ENCODE data around the gene SEMA3B. TPM values are rescaled to one million over a fixed set of nuclear protein-coding genes. Genes with fewer than 3 reads are reported as not detected.
"Not testable (repeated sequence)": the region's sequence is repeated elsewhere in the genome, so short reads cannot be mapped to it uniquely, and the experiment has no call there.

SEMA3B gene
- total RNA-seq, 1 donor: 23.3 TPM

DNA sequence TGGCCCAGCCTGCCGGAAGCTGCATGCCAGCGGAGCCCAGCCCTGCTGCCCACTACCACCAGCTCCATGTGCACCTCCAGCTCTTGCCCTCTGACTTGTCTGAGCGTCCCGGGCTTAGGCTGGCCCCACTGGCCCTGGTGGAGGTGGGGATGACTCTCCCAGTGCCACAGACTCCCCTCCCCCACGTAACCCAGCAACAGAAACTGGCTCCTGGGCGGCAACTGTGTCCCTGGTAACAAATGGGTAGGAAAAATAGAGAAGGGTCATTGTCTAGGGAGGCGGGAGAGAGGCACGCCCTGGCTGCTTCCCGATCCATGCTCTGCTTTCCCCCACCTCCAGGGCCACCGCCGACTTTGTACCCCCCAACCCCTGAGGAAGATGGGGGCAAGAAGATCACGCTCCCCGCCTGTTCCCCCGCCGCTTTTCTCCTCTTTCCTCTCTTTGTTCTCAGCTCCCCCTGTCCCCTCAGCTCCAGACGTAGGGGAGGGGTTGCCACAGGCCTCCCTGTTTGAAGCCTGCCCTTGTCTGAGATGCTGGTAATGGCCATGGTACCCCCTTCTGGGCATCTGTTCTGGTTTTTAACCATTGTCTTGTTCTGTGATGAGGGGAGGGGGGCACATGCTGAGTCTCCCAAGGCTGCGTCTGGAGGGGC, 10.8 kb upstream of the SEMA3B start:
- no peak overlapping the region for H3K4me3 ChIP-seq (ENCODE audit: low read depth, low read length)
- no peak for TF ChIP-seq CTCF (IDR thresholded peaks at IDR 0.05; ENCODE audit: insufficient read depth, low read depth, low read length)
- DNase-seq (ENCODE audit: low read depth): no peak

GRCh38 chr3:50258979-50259378, 10.0 kb upstream of the SEMA3B start:
- TF ChIP-seq CTCF (IDR thresholded peaks at IDR 0.05; ENCODE audit: insufficient read depth, low read depth, low read length): no peak
- no peak overlapping the region for H3K4me3 ChIP-seq (ENCODE audit: low read depth, low read length)
- no peak for DNase-seq (ENCODE audit: low read depth)

DNA sequence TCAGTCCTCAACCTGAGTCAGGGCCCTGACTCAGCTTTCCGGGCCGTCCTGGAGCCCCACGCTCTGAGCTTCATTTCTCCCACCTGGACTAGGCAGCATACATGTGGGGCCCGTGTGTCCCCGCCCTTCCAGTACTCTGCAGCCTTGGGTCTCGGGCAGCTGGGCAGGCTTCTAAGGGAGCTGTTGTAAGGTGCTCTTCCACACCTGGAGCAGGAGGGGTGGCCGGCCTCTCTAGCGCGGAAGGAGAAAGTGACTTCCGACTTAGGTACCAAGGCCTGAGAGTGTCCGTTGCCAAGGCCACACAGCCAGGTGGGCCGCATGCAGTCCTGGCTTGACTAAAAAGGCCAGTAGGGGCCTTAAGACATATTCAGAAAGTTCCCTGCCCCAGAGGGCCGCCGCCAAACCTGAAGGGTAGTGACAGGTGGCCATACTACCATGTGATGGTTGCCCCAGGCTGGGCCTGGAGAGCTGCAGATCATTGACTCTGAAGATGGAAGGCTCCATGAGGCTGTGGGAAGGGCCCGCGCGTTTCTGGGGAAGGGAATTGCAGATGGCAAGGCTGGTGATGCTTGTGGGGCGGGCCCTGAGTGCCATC, 9.4 kb upstream of the SEMA3B start:
- H3K4me3 ChIP-seq (ENCODE audit: low read depth, low read length): no peak overlapping the region
- no peak for TF ChIP-seq CTCF (IDR thresholded peaks at IDR 0.05; ENCODE audit: insufficient read depth, low read depth, low read length)

DNA sequence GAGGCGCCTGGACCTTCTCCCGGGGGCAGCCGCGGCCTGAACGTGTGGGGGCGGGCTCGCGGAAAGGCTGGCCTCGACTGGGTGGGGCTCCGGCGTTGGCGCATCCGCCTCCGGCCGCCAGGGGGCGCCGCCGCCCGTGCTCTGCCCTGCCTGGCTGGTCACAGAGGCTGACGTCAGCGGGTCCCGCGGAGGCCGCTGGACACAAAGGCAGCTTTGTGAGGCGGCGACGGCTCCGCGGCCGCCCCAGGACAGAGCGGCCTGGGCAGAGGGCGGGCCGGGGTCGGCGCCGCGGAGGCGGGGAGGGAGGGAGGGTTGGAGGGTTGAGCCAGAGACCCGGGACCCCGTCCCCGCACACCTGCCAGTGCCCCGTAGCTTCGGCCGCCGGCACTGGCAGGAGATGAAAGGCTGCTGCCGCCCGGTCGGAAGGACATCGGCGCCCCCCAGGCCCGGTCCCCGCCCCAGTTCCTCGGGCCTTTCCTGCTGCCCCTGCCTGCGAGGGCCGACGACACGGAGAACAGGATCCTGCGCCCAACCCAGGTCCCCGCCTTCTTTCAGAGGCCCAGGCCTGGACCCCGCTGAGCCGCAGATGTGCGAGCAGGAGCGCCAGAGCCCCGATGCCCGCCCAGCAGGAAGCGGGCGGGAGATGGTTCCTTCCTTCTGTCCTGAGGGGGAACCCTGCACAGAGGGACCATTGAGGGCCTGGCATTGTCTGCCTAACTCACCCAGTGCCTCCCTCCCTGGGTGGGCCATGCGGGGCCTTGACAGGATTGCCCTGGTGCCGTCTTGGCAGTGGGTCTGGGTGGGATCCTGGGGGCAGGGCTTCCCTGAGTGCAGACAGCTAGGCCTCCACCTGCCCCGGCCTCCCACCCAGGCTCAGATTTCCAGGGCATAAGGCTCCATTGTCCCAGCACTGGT, 8.7 kb upstream of the SEMA3B start:
- DNase-seq (ENCODE audit: low read depth): peak; percentile 89
- peak; percentile 94 for TF ChIP-seq CTCF (IDR thresholded peaks at IDR 0.05; ENCODE audit: insufficient read depth, low read depth, low read length)
- peak overlapping the region; percentile 60 for H3K4me3 ChIP-seq (ENCODE audit: low read depth, low read length)

More for the DNA sequence above, 9.4 kb upstream of the SEMA3B start:
- DNase-seq (ENCODE audit: low read depth): no peak

DNA sequence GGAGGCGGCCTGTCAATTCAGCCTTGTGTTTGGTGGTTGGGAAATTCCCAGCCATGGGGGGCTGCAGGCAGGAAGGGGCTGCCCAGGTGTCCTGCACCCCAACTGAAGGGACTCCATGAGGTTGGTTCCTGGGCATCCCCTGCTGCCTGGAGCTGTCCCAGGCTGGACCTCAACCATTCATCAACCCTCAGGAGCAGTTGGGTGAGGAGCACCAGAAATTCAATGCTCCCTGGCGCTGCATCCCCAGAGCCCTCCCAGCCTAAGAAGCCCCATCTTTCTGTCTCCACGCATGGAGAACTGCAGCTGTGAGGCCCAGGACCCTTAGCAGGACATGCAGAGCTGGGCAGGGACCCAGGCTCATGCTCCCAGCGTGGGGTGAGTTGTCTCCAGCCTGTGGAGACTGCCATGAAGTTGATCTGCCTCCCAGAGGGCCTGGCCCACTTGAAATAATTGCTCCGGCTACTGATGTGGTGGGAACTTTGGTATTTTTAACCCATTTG, 8.0 kb upstream of the SEMA3B start:
- TF ChIP-seq CTCF (IDR thresholded peaks at IDR 0.05; ENCODE audit: insufficient read depth, low read depth, low read length): no peak
- no peak for DNase-seq (ENCODE audit: low read depth)
- peak overlapping the region; percentile 60 for H3K4me3 ChIP-seq (ENCODE audit: low read depth, low read length)

DNA sequence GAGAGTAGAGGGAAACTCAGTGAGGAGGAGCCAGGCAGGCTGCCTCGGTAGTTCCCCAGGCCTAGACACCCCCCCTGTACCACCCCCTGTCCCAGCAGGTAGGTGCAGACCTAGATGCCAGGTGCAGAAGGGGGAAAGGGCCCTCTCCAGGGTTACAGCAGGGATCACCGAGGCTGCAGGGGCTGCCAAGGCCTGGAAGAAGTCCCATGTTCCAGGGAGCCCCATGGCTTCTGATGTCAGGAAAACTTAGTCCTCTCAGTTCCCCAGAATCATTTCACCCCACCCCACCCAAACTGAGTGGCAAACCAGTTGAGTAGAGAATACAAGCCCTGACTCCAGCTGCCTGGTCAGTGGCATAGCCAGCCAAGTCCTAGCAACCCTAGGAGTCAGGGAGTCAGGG, 7.4 kb upstream of the SEMA3B start:
- no peak for DNase-seq (ENCODE audit: low read depth)
- TF ChIP-seq CTCF (IDR thresholded peaks at IDR 0.05; ENCODE audit: insufficient read depth, low read depth, low read length): no peak
- H3K4me3 ChIP-seq (ENCODE audit: low read depth, low read length): no peak overlapping the region

DNA sequence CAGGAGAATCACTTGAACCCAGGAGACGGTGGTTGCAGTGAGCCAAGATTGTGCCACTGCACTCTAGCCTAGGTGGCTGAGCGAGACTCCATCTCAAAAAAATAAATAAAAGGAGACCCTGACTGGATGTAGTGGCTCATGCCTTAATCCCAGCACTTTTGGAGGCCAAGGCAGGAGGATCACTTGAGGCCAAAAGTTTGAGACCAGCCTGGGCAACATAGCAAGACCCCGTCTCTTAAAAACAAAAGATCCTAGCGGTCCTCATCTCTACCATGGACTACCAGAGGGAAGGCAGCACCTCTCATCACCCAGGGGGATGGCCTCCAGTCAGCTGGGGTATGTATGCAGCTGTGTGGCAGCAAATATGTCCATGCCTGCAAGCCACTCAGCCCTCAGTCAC, 6.7 kb upstream of the SEMA3B start:
- not testable (repeated sequence) for H3K4me3 ChIP-seq (ENCODE audit: low read depth, low read length); DNase-seq (ENCODE audit: low read depth)

All from fibroblast of villous mesenchyme (primary cell).